GM21737 (cell line): ENCODE results near the gene RTN4RL2.

Experiments
- ATAC-seq: cut with Tn5 transposase; IDR thresholded peaks from one replicate; pipeline ENCODE4 v1.9.1; 2021; ENCODE audit warnings: mild to moderate bottlenecking, moderate library complexity; ENCODE audit not compliant: unreplicated experiment

The RTN4RL2 gene

GRCh38 chr11:57460022-57460757, at the start of gene RTN4RL2:
TSS of gene RTN4RL2 (plus strand) at chr11:57460528. CDS start at chr11:57460866, 338 bp downstream.
- ATAC-seq = no peak

GRCh38 chr11:57413681-57414080, 46.6 kb upstream of the RTN4RL2 start:
- ATAC-seq = no peak

DNA sequence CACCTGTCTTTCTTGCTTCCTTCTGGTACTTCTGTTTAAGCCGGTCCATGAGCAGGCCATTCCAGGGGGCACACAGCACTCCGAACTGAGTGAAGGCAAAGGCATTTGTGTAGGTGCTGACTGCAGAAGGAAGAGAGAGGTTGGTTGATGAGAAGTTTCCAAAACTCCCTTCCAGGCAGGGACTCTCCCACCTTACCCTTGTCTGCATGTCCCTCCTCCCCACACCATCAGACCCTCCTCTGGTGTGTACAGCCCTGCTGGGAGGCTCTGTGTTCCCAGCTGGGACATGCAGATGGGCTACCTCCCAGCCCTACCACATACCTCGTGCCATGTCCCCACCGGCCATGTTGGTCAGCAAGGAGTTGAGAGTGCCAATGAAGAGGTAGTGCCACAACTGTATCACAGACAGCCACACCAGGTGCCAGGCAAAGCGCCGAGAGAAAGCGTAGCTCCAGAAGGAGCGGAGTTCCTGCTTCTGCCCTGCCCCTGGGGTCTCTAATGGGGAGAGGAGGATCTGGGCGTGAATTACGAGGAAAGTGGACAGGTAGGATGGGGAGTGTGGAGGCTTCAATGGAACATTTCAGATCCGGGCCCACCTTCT, 45.6 kb upstream of the RTN4RL2 start:
- no peak for ATAC-seq

DNA sequence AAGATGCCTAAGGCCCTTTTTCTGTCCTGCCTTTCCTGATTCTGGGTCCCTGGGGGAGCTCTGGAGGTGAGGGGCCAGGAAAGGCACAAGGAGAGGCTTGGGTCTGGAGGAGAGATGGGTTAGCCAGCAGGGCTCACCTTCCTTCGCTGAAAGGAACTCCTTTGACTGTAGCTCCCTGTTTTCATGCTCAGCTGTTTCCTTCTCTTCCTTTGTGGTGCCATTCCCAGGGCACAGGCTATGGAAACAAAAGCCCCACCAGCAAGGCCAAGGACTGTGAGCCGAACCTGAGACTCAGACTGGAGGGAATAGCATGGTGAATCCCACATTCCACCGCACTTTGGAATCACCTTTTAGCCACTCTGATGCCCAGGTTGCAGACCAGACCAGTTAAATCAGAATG, 43.9 kb upstream of the RTN4RL2 start:
- ATAC-seq = no peak

DNA sequence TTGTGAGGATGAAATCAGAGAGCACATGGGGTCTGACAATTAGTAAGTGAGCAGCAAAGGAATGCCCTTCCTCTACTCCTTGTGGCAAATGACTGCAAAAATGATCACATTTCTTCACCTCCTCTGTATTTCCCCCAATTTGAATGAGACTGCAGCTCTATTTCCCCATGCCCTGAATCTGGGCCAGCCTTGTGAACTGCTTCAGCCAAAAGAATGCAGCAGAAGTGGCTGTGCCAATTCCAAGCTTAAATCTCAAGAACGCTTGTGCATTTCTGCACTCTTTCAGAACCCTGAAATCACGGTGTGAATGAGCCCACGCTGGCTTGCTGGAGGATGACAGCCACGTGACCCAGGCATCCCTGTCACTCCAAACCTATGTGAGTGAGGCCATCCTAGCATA, 43.3 kb upstream of the RTN4RL2 start:
- no peak for ATAC-seq

DNA sequence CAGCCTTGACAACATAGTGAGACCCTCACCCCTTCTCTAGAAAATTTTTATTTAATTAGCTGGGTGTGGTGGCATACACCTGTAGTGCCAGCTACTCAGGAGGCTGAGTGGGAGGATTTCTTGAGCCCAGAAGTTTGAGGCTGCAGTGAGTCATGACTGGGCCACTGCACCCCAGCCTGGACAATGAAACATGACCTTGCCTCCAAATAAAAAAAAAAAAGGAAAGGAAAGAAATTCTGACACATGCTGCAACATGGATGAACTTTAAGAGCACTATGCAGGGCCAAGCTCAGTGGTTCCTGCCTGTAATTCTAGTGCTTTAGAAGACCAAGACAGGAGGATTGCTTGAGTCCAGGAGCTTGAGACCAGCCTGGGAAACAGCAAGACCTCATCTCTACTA, 42.2 kb upstream of the RTN4RL2 start:
- ATAC-seq = no peak

GRCh38 chr11:57419146-57419545, 41.2 kb upstream of the RTN4RL2 start:
- ATAC-seq = no peak

DNA sequence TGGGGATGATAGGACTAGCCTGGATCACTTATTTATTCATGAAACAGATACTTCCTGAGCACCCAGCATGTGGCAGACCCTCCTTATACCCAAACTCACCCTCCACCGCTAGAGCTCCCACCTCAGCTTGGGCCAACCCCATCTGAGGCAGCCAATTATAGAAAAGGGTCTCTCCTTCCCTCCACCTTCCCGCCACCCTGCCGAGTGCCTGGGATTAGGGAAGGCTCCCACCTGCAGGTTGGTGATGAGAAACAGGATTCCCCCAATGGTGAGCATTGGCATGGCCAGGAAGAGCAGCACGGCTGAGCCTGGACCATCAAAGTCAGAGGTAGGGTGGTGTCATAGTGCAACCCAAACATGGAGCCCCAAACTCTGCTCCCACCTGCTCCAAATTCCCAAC, 39.3 kb upstream of the RTN4RL2 start:
- no peak for ATAC-seq

DNA sequence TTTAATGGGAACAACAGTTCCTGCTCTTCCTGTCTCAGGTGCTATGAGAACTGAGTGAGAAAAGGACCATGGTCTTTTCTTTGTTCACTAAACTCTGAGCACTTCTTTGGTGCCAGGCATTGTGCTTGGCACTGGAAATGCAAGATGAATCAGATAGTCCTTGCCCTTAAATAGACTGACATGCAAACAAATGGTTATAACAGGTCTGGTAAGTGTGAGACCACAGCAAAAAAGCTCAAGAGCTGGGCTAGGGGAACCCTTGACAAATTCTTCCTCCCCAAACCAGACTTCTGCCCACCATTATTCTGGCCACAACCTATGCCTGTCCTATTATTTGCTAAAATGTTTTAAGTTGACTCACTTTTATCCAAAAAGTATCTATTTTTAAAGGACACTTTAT, 38.5 kb upstream of the RTN4RL2 start:
- no peak for ATAC-seq

DNA sequence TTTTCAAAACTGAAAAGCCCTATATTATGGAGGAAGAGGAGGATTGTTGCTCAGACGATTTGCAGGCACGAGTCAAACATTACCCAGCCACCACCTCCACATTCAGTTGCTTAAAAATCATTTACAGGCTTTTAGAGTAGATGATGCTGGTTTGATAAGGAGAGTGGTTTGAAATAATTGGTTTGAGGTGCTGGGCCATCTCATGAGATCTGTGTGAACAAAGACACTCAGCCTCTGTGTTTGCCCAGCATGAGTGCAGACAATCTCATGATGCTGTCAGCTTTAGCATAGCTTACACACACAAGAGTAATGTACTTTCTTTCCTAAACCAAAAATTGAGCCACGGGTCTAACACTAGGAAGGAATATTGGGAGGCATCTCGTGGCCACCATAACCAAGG, 37.7 kb upstream of the RTN4RL2 start:
- ATAC-seq = no peak

GRCh38 chr11:57424137-57424791, 36.1 kb upstream of the RTN4RL2 start:
- ATAC-seq = no peak

GRCh38 chr11:57424792-57425564, 35.4 kb upstream of the RTN4RL2 start:
- ATAC-seq = peak; percentile 85

- no peak for ATAC-seq
These were observed 34.5 kb upstream of the RTN4RL2 start for GRCh38 chr11:57425565-57426438.

DNA sequence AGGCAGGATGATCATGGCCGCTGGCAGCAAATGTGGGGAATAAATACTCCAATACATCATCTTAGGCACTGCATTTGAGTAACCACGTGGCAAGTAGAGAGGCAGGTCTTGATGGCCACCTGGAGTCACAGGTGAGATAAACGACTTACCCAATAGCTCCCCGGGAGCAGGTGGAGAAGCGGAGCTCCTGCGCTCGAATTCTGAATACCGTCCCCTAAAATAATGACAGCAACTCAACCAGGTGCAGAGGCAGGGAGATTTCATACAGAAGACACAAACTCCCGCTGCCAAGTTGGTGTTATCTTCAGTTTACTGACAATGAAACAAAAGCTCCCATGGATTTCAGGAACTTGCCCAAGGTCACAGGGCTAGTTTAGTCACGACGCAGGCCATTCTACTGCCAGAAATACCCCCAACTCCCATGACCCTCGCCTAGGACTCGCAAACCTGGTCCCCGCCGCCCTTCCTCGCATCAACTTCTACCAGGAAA, 33.8 kb upstream of the RTN4RL2 start:
- ATAC-seq = no peak

DNA sequence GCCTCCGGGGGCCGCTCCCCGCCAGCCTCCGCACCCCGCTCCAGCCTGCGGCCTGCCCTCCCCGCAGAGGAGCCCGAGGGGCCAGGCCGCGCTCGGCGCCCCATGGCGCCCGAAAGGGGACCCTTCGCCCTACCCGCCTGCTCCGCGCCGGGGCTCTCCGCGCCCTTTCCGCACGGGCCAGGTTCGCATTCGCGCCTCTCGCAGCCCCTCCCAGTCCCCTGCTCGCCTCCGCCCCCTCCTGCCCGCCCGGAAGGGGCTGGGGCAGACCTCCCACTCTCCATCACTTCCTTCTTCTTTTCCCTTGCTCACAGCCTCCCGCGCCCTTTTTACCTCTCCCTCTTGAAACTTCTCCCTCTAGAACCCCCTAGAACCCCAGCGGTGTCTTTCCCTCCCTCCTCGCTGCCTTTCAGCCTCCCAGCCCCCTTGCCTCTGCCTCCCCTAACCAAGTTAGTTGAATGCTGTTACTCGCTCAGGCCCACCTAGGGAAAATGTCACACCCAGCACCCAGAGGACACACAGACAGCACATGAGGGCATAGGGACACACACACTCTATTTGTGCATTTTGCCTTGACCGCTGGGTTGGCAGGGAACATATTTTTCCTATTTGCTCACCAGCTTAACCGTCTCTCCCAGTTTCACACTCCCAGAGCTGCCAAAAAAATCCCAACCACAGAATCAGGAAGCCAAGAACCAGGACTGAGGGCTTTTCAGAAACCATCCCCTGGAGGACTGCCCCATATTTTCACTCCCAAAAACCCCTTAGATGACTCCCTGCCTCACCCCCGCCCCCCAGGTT, 33.2 kb upstream of the RTN4RL2 start, which contains the start of gene SLC43A3:
SLC43A3 (minus strand) TSS at position 193 of the 798 bp plus-strand sequence. CDS start 949 bp downstream, outside the sequence.
- peak; percentile 56 for ATAC-seq

DNA sequence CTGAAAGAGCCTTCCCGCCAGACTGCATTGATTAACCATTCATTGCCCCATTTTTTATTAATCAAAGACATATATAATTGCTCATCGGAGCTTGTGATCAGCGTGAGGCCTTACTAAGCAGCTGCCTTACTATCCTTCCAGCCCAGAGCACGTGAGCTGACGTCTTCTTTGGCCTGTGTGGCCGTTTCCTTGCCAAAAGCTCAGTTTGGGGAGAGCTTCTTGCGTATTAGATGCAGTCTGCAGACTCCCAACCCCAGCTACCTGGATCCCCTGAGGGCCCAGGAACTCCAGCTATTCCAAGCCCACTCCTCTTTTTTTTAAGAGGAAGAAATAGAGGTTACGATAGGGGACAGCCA, 32.6 kb upstream of the RTN4RL2 start:
- ATAC-seq = no peak

DNA sequence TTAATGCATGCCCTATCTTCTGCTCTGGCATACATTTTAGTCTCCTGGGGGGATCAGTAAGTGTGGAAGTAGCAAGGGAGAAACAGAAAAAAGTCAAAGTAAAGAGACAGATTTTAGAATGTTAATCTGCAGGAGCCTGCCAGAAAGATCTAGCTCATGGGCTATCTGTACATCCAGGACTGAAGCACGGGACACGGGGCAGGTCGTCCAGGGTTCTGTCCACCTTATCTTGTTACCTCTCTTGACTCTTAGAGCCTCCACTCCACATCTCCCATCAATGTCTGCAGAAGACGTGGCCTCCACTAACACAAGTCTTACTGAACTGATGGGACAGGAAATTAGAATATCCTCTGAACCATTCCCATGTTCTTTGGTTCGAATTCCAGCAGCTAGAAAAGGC, 31.7 kb upstream of the RTN4RL2 start:
- ATAC-seq = no peak

DNA sequence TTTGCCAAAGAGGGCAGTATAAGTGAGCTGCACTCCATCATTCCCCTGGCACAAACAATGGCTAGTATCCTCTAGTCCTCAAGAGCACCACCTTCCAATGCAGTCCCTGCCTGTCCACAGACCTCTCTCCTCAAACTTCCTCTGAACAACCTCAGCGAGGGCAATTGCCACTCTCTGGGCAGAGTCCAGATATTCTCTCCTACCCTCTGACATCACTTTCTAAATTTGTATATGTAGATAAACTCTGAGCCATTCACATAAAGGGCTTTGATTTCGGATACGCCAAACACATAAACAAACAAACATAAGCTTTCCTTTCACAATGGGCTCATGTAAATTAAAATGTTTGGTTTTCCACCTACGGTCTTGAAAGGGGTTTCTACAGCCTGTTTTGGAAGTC, 30.4 kb upstream of the RTN4RL2 start:
- no peak for ATAC-seq

DNA sequence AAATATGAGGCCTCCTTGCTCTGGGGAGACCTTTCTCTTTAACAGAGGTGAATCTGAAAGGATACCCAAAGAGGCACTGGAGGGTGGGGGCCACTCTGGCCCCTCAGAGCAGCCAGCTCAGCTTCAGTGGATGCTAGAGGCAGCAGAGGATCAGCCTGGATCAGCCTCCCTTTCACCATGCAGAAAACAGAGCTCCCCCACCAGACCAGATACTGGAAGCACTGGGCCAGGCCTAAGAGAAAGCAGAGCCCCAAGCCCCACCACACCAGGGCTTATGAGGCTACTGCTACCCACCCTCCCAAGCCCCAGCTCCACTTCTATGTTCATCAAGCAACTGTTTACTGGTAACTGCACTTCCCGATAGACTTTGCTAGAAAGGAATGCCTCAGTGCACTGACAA, 29.4 kb upstream of the RTN4RL2 start:
- no peak for ATAC-seq
